ENCODE results near the gene LAMA4.

LAMA4 gene

DNA sequence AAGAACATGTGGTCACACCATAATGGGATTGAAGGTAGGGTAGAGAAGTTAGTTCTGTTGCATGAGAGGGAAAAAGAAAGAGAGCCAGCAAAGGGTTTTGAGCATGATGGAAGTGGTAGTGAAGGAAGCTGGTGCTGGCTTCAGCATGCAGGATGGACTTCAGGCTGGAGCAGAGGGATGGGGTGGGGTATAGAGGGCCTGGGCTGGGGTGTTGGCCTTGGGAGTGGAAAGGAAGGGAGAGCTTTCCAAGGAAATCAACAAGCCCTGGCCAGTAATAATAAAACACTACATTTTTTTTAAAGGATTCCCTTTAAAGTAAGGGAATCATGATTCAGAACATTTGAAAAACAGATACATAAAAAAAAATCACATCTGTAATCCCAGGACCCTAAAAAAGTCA, 61.2 kb downstream of the LAMA4 start:
- DNase-seq (ENCODE audit: low read depth in 2 of 2), result no peak

DNA sequence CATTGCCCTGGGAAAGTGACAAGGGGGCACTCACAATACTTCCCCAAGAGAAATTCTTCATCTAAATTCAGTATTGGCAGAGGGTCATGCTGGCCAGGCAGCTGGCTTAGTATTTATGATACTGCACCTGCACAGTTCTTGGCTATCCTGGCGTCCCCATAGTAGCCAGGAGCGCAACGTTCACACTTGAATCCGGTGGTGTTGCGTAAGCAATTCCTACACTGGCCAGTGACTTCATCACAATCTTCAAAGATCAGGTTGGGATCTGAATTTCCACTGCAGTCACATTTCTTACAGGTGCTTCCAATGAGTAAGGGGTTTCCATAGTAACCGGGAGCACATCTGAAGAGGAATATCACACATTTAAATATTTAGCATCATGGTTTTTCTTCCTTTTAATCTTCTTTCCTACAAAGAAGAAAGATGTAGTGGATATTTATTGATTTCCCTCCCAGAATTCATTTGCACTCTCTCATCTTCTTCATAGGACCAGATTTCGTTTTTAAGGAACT, 62.8 kb downstream of the LAMA4 start:
- no peak for DNase-seq (ENCODE audit: low read depth in 2 of 2)

DNA sequence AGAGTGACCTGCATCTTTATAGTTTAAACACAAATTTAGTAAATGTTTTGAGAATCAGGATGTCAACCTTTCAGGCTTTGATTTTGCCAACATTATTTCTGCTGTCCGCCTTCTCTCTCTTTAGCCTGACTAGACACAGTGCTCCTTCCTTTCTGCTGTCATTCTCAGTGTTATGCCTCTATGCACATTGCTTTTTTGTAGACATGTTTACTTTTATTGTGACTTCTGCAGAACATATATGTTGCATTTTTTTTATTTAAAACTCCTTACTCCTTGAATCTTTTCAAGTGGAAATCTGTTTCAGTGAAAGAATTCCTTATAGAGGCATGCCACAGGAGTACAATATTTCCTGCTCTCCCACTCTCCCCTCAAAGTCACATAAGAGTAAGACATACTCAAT, 64.2 kb downstream of the LAMA4 start:
- DNase-seq (ENCODE audit: low read depth in 2 of 2), result no peak

DNA sequence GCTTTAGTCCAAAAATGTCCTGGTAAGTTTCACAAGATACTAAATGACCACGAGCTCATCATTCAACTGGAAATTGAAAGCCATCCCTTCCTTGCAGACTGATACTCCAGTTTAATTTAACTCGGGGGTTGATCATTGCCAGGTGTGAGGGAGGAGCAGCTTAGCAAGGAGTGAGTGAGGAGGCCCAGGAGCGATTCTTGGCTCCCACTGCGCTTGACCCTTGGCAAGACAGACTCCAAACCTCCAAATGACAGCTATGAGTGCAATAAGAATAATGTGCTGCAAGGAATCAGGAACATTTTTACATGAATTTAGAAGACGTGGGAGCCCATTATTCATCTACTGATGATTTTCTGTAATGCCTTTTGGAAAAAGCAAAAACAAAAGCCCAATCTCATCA, 64.9 kb downstream of the LAMA4 start:
- DNase-seq (ENCODE audit: low read depth in 2 of 2), result no peak

DNA sequence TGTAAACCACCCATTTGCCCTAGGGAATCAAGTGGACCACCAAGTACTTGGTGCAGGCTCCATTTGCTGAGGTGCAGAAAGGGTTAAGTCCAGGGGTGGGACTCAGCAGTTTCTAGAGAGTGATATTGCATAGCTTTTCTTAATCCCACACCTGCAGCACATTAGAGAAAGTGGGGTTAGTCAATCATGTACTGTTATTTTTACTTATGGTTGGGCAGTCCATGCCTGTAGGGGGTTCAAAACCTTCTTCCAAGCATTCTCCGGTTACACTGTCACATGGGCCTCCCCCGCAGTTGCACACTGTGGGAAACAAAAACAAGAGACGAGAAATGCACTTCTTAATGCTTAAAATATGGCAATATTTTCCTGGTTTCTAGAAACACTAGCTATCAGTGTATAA, 65.5 kb downstream of the LAMA4 start:
- DNase-seq (ENCODE audit: low read depth in 2 of 2), result no peak

DNA sequence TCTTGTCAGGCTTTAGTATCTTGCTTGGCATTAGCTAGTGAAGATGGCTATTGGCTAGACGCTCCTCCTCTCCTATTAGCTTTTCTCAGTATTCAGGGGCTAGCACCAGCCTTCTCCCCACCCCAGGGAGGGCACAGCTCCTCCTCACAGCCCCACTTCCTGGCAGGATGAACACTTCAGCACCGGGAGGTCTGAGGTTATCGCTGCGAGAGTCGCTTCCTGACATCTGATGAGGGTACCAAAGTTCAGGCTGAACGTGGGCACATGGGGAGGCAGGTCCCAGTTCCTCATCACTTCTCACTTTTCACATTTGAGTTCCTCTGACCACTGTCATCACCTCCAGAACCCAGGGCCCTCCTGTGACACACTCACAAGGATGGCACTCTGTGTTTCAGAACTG, 66.6 kb downstream of the LAMA4 start:
- no peak for DNase-seq (ENCODE audit: low read depth in 2 of 2)

DNA sequence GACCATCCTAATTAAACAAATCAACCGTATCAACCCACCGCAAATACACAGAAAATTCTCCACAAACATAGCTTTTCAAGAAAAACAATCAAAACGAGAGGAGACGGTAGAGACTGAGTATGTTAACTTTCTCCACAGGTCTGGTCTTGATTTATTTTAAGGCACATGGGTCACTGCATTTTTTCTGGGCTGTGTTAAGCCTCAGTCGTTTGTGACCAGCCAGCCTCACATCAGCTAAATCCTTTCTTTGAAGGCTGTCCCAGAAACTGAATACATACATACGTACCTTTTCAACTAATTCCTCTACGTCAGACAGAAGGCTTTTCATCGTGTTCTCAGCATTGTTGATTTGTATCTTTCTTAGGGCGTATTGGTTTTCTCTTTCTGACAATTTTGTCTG, 69.4 kb downstream of the LAMA4 start:
- DNase-seq (ENCODE audit: low read depth in 2 of 2), result no peak

DNA sequence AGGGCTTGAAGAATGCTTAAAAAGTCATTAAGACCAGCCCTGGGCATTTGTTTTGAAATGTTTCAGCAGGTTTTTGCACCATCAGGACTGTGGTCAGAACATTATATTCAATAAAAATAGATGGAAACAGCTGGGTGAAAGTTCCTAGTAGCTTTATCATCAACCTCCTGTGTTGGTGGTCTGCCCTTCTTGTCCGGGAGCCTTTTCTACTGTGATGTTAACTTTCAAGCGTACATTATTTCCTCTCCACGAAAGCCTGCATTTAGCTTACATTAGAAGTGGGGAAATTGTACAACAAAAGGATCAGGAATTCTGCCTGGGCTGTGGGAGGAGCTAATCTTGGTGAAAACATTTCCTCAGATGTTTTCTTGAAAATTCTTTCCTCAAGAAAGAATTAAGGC, 71.1 kb downstream of the LAMA4 start:
- DNase-seq (ENCODE audit: low read depth in 2 of 2), result no peak

DNA sequence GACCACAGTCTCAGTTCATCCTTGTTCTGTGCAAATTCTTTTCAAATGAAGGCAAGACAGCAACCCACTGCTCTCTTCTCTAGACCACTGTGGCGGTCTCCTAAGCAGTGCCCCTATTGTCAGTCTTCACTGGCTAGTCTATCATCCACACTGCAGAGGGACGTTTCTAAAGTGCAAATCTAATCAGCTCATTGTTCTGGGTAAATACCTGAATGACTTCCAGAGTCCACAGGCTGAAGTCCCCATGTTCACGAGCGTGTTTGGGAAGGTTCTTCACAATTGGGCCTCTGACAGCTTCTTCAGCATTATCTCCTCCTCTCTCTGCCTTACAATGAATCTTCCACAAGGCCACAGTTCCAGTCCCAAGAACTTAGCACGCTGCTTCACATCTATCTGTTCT, 73.2 kb downstream of the LAMA4 start:
- DNase-seq (ENCODE audit: low read depth in 2 of 2), result no peak

DNA sequence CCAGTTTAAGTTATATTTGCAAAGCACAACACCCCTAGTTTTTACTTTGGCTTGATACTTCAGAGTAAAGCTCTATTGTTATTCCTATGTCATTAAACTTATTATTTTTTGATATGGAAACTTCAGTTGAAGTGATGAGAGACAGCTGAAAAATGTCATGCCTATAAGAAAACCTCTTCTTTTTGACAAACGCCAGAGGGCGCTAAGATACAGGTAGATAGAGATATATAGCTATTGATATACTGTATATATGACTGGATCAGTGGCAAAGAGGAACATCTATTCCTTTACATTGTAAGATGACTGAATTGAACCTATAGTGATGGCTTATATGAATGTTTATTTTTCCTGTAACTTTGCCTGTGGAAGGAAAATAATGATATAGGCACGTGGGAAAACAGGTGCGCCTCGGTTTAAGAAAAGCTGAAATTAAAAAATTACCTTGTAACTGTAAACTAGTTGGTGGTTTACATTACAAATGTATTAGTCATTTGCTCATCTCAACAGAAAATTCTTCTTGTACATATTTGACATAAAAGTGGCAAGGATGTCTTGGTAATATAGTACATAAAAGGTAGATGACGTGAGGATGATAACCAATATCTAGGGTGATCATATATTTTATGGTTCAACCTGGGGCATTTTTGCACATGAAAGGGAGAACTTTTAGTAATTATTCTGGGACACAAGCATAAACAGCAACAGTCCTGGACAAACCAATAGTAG, 74.1 kb downstream of the LAMA4 start:
- DNase-seq (ENCODE audit: low read depth in 2 of 2), result peak in 1 of 2 donors; percentile 36

DNA sequence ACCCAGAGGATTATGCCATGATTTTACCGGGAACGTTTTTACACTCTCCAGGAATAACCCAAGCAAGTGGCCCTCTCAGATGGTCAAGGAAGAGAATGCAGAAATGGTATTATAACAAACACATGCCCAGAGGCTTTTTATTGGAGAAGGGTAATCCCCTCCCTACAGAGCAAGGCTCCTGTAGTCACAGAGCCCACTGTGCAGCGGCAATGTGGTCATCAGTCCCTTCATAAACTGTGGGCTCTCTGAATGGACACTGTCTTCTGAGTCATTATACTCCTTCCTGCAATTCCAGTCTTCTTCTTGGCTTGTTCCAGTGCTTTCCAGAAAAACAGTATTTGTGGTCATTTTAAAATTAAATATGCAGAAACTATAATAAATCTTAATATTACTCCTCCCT, 74.7 kb downstream of the LAMA4 start:
- DNase-seq (ENCODE audit: low read depth in 2 of 2), result no peak

DNA sequence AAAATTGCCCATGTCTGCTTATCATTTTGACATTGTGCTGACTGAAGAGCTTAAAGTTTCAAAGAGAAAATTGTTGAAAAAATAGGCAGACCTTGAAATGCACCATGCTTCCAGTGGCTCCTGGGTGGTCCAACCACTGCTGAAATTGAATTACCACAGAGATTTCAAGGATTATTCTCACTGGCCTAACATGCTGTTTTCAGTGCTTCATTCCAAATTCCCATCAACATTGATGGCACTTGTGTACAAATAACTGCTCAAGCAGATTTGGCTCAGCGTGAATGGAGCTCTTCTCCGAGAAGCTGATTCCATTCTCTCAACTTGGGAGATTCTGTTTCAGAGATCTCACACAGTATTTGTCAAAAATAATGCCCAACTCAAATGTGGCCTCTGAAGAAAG, 75.5 kb downstream of the LAMA4 start:
- DNase-seq (ENCODE audit: low read depth in 2 of 2), result no peak

DNA sequence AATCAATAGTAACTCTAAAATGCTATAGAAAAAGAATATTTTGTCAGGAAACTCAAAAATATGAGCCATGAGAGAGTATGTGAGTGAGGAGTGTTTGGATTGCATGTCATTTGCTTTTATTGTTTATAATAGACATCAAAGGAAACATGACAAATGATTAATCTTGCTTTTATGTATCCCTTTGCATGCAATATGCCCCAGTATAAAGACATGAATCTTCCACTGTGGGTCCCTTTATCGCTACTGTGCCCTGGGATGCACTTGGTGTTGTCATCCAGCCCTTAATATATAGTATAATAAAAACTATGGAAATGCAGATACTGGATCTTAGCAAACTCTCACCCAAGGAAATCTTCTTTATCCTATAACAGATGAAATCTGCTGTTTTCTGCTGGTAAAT, 77.3 kb downstream of the LAMA4 start:
- DNase-seq (ENCODE audit: low read depth in 2 of 2), result no peak

DNA sequence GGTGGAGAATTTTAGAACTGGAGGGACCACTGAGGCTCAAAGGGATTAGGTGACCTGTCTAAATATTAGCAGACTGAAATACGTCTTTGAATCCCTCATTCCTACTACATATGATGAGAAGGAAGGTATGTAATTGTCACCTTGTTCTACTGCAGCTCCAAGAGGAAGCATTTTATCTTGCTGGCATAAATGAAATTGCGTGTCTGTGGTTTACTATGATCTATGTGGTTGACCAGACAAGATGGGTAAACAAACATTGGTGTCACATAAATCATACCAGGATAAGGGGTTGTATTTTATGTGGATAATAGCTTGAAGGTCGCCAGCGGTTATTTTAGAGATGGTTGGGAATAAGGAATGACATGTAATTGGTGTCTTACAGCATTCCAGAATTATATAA, 78.2 kb downstream of the LAMA4 start:
- no peak for DNase-seq (ENCODE audit: low read depth in 2 of 2)

DNA sequence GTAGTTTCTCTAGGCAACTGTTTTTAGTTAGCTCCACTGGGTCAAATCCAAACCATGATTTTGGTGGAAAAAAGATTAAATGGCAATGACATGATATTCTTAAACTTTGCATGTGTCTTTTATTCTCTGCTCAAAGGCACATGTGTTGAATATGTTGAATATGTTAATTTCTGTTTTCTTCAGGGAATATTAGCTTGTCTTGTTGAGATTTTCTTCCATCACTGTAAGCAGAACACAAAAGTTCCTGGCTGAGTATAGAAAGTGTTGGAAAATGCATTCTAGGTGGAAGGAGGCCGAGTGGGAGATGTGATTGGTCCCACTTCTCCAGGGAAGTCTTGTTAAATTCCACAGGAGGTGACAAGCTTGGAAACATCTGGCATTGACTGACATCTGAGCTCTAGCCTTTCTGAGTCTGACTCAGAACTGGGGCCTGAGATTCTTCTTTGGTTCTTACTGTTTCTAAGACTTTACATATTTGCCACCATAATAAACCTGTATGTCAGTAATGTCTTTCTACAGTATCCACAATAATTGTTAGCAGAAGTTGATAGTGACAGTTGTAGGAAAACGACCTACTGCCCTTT, 81.1 kb downstream of the LAMA4 start:
- no peak for DNase-seq (ENCODE audit: low read depth in 2 of 2)

DNA sequence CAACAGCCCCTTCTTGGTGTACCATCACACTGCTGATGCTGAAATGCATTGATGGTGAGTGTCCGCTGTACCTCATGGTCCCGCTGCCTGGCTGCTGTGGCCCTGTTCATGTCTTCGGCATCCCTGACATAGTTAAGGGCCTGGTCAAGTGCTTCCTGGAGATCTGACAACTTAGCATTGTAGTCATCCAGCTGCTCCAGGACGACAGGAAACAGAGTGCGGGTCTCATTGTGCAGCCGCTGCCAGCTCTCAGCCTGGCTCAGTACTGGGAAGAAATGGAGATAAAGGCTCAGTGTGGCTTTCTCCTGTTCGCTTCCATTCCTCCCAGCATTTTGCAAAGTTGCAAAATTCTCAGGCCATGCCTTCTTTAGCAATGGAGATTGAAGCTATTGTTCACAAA, 81.8 kb downstream of the LAMA4 start:
- no peak for DNase-seq (ENCODE audit: low read depth in 2 of 2)

DNA sequence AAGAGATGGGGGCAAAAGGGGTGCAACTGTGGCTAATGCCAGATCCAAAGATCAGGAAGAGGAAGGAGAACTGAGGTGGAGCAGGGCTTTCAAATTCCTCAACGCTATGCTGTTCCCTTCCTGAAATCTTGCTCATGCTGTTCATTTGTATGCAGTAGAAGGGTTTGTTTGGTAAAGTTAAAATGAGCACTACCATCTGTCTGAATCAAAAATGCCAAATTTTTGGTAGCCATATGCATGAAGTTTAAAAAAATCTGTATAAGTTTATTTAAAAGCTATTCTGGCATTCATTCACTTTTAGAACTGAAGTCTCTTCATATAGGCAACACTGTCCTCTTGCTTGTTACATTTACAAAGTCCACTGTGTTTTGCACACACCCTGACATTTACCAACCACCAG, 84.8 kb downstream of the LAMA4 start:
- DNase-seq (ENCODE audit: low read depth in 2 of 2), result no peak

DNA sequence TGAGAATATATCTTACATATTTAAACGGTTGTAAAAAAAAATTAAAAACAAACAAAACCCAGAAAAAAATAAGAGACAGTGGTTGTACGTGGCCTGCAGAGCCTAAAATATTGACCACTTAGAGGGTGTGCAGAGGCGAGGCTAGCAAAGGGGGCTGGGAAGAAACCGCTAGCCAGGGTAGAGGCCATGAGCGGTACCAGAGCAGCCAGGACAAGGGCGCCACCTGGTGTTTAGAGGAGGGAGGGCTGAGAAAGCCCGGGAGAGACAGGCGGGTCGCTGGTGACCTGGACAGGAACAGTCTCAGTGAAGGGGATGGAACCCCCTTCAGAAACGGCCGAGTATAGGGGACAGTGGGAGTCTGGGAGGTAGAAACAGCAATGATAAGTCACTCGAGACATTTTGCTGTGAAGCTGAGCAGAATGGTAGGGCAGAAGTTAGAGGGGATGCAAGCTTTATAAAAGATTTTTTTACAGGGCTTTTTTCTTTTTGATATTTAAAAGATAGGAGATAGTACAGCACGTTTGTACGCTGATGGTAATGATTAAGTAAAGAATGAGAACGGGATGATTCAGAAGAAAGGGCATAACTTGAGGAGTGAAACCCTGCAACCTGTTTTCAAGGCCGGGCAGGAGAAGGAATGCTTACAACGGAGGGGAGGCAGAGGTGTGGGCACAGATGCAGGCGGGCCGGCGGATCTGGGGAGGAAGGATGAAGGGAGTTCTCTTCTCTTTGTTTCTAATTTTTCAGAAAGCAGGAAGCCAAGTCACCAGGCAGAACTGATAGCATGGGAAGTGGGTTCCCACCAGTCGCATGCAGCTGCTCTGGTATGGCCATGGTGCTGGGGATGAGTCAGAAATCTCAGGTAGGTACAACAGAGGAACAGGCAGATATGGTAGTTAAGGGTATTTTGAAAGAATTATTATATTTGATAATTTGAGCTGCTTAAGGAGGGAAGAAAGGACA, 90.8 kb downstream of the LAMA4 start:
- DNase-seq (ENCODE audit: low read depth in 2 of 2), result peak; percentile 67 to 77

DNA sequence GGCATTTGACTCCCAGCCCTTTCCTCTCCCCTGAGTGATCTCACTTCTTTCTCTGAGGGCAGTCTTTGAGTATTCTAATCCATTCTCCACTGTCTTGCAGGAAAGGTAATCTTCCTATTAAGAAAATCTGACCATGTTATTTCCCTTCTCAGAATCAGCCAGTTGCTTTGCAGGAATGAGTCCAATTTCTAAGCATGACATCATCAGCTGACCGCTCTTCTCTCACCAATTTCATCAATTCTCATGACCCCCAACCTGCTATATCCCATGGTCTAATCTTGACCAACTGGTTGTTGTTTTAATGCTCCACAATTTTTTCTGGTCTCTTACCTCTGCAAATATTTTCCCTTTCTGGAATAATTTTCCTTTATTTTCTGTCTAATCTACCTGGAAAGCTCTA, 93.6 kb downstream of the LAMA4 start:
- no peak for DNase-seq (ENCODE audit: low read depth in 2 of 2)

DNA sequence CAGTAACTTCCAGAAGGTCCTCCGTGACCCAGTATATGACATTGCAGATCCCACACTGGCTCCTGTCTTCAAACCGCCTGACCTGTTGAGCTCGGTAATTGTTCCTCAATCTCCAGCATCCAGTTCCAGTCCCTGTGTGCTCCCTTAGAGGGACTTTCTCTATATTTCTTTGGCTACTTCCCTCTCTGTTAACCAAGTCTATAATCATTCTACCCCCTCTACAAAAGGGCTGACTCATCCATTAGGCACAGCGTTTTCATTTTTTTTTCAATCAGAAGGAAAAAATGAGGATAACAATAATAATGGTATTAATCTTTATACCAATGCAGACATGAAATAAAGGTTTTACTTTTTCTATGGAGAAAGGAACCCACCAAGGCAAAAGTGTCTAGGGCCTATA, 97.7 kb downstream of the LAMA4 start:
- no peak for DNase-seq (ENCODE audit: low read depth in 2 of 2)

DNA sequence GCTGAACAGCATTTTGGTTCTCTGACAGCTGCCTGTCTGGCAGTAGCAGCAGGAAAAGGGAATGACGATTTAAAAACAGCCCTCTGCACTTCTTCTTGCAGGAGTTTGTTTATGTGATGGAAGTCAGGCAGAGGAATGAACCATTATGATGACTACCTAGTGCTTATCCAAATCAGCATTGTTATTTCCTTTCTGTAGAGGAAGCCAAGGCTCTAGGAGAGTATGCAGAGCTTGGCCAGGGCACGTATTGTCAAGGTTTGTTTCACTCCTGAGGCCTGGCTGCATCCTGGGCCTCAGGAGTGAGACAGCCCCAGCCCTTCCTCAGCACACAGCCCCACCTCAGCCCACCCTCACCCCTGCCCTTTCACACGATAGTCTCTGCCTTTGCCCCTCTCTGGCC, 98.5 kb downstream of the LAMA4 start:
- DNase-seq (ENCODE audit: low read depth in 2 of 2), result no peak

DNA sequence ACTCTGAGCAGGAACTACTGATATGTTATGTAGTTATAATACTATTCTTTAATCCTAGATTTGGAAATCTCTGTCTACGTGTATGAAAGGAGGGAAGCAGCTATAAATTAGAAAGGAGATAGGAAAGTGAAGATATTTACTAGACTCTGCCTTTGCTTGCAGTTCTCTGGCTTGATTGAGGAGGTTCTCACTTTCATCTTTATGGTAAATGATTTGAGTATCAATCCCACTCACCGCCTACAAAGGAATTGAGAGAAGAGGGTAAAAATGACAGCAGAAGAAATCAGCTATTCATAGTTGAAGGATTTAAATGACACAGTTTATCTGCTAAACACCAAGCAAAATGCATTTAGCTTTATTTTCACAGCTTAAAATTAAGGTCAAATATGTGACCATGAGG, 99.7 kb downstream of the LAMA4 start:
- no peak for DNase-seq (ENCODE audit: low read depth in 2 of 2)

Data from stimulated activated CD4-positive, alpha-beta T cell treated with anti-CD3 and anti-CD28 coated beads, Interleukin-1b, Interleukin-23, amount 100 ng/mL, for 4 hours (primary cell).